HepG2 (cell line): ENCODE data around the gene AKAP1. TPM values are rescaled to one million over a fixed set of nuclear protein-coding genes. Genes with fewer than 3 reads are reported as not detected.

Source experiments
- CCAR2 ChIP-seq: fragments of 200-400 bp; formaldehyde crosslinking; optimal IDR thresholded peaks from 2 replicates; pipeline ENCODE3; 2018; ENCODE audit warnings: low read depth, mild to moderate bottlenecking, low read length, moderate library complexity
- DMAP1 ChIP-seq: IDR thresholded peaks from 2 replicates; pipeline ENCODE4 v1.6.1; 2016
- DNMT3B ChIP-seq: conservative IDR thresholded peaks from 2 replicates; pipeline ENCODE4 v1.6.1; 2016; ENCODE audit warnings: missing biosample characterization, control low read depth
- ISX ChIP-seq: sonication (generic); formaldehyde crosslinking; conservative IDR thresholded peaks from 2 replicates; pipeline ENCODE4 v1.5.0; 2020; ENCODE audit warnings: missing genetic modification reagents
- MLXIP ChIP-seq: sonication (generic); formaldehyde crosslinking; IDR thresholded peaks from 2 replicates; pipeline ENCODE4 v1.9.0; 2021; ENCODE audit warnings: missing genetic modification reagents, borderline replicate concordance
- NR2F6 ChIP-seq, 2 experiments: IDR thresholded peaks; 2 replicates each; pipeline ENCODE4 v1.6.1; 2016; ENCODE audit warnings: antibody characterized with exemption in 1 of 2, mild to moderate bottlenecking in 1 of 2
- PITX1 ChIP-seq: sonication (generic); formaldehyde crosslinking; IDR thresholded peaks from 2 replicates; pipeline ENCODE4 v1.5.1; 2020; ENCODE audit warnings: mild to moderate bottlenecking, missing genetic modification reagents
- POGZ ChIP-seq: sonication (generic); formaldehyde crosslinking; IDR thresholded peaks from 2 replicates; pipeline ENCODE4 v1.4.0; 2020; ENCODE audit warnings: mild to moderate bottlenecking, missing genetic modification reagents
- PTBP1 ChIP-seq: fragments of 200-400 bp; formaldehyde crosslinking; IDR thresholded peaks from 2 replicates; pipeline ENCODE4 v1.6.1; 2018; ENCODE audit warnings: low read length, low read depth; ENCODE audit not compliant: poor library complexity, severe bottlenecking
- SIN3B ChIP-seq: fragments of 150-350 bp; IDR thresholded peaks from 2 replicates; pipeline ENCODE4 v1.6.1; 2014; ENCODE audit warnings: low read length
- SNAPC5 ChIP-seq: sonication (generic); formaldehyde crosslinking; IDR thresholded peaks from 2 replicates; pipeline ENCODE4 v1.8.1; 2023; ENCODE audit warnings: mild to moderate bottlenecking, missing genetic modification reagents, borderline replicate concordance
- SRSF1 ChIP-seq: fragments of 200-400 bp; formaldehyde crosslinking; optimal IDR thresholded peaks from 2 replicates; pipeline ENCODE3; 2017; ENCODE audit warnings: mild to moderate bottlenecking, low read depth, low read length, moderate library complexity
- SRY ChIP-seq: sonication (generic); formaldehyde crosslinking; IDR thresholded peaks from 2 replicates; pipeline ENCODE4 v1.8.0; 2022; ENCODE audit warnings: mild to moderate bottlenecking, missing genetic modification reagents
- XBP1 ChIP-seq: sonication (generic); formaldehyde crosslinking; IDR thresholded peaks from 2 replicates; pipeline ENCODE4 v1.5.0; 2020; ENCODE audit warnings: missing genetic modification reagents
- ZBTB8A ChIP-seq: sonication (generic); formaldehyde crosslinking; IDR thresholded peaks from 2 replicates; pipeline ENCODE4 v1.4.0; 2020; ENCODE audit warnings: mild to moderate bottlenecking, low read depth, missing genetic modification reagents, borderline replicate concordance
- ZNF570 ChIP-seq: sonication (generic); formaldehyde crosslinking; IDR thresholded peaks from 2 replicates; pipeline ENCODE4 v1.4.0; 2020; ENCODE audit warnings: mild to moderate bottlenecking, missing genetic modification reagents, borderline replicate concordance
- ZNF609 ChIP-seq: sonication (generic); formaldehyde crosslinking; IDR thresholded peaks from 2 replicates; pipeline ENCODE4 v1.4.0; 2020; ENCODE audit warnings: mild to moderate bottlenecking, missing genetic modification reagents, borderline replicate concordance
- ZNF670 ChIP-seq: sonication (generic); formaldehyde crosslinking; IDR thresholded peaks from 2 replicates; pipeline ENCODE4 v1.8.0; 2022; ENCODE audit warnings: mild to moderate bottlenecking, missing genetic modification reagents, borderline replicate concordance
- ZNF724P ChIP-seq: sonication (generic); formaldehyde crosslinking; IDR thresholded peaks from 2 replicates; pipeline ENCODE4 v1.8.0; 2022; ENCODE audit warnings: missing genetic modification reagents, borderline replicate concordance
- ZNF800 ChIP-seq: sonication (generic); formaldehyde crosslinking; IDR thresholded peaks from 2 replicates; pipeline ENCODE4 v1.4.0; 2020; ENCODE audit warnings: missing genetic modification reagents
- ZNF850 ChIP-seq: sonication (generic); formaldehyde crosslinking; conservative IDR thresholded peaks from 2 replicates; pipeline ENCODE4 v1.9.0; 2021; ENCODE audit warnings: mild to moderate bottlenecking, missing genetic modification reagents
- polyA plus RNA-seq, 8 experiments: library from polyadenylated mRNA; depleted of rRNA in 3 of 8; stranded (reverse) in 7 of 8; unstranded in 1 of 8; fragments of >200 nt; fragmentation: Illumina TruSeq in 4 of 8; extraction: Trizol in 4 of 8; gene quantifications; 2 replicates each; pipeline versions ENCODE4 v1.2.1 to v1.2.3, GENCODE V29; 2011 to 2016; ENCODE audit warnings: low read depth in 4 of 8, missing spikeins in 1 of 8, mixed read lengths in 1 of 8; ENCODE audit not compliant: insufficient read depth in 1 of 8
- total RNA-seq, 5 experiments: library from RNA; depleted of rRNA; stranded (reverse); fragments of >200 nt; fragmentation: Illumina TruSeq; extraction: Trizol; gene quantifications; 2 replicates each; pipeline ENCODE4 v1.2.3, GENCODE V29; 2016; ENCODE audit warnings: low read depth in 1 of 5

Gene AKAP1
- total and polyA plus RNA-seq, 2 of the 13 experiments (the other 11 are each of a cell fraction or from before 2014, with no cell fraction given): 101 to 131 TPM

GRCh38 chr17:57107498-57108101 lies 22.6 kb downstream of the AKAP1 start (continued):
- TF ChIP-seq MLXIP (CRISPR knock-in tag) (no peak), SRSF1 (no peak), PTBP1 (no peak), POGZ (peak; percentile 70), ZNF724P (no peak), CCAR2 (no peak), DMAP1 (no peak), NR2F6 (IDR thresholded peaks at IDR 0.05) (peak; percentile 54), NR2F6 (CRISPR knock-in tag; IDR thresholded peaks at IDR 0.05) (peak; percentile 49), SIN3B (no peak), ZNF570 (CRISPR knock-in tag) (no peak), ISX (no peak), ZBTB8A (CRISPR knock-in tag) (no peak), ZNF670 (CRISPR knock-in tag) (no peak), ZNF850 (no peak), SNAPC5 (no peak), XBP1 (no peak), PITX1 (CRISPR knock-in tag) (no peak), SRY (CRISPR knock-in tag) (no peak), ZNF800 (CRISPR knock-in tag) (no peak), DNMT3B (CRISPR knock-in tag) (no peak), ZNF609 (CRISPR knock-in tag) (no peak)
